Bronchial epithelial cell (primary cell): ENCODE measurements around the gene SMIM12. TPM values are rescaled to one million over a fixed set of nuclear protein-coding genes. Genes with fewer than 3 reads are reported as not detected.
A peak's percentile ranks its signal among the peaks of the same experiment; 100 is the strongest.

ENCODE experiments used
- DNase-seq: peaks from one replicate; pipeline ENCODE4 v3.0.0-alpha.2; 2010; ENCODE audit warnings: low read depth
- FAIRE-seq: peaks from 2 replicates; lab custom pipeline; 2011; peaks lifted over from hg19 to GRCh38; lab: Jason Lieb, UNC
- H3K27me3 ChIP-seq: 2 replicates; pipeline ENCODE4 v1.5.1; 2011; ENCODE audit warnings: low read length; ENCODE audit not compliant: control insufficient read depth, insufficient read depth
- H3K36me3 ChIP-seq: 2 replicates; pipeline ENCODE4 v1.5.1; 2011; ENCODE audit warnings: low read length; ENCODE audit not compliant: control insufficient read depth, insufficient read depth
- H3K4me3 ChIP-seq: 2 replicates; pipeline ENCODE4 v1.5.1; 2011; ENCODE audit warnings: mild to moderate bottlenecking, low read depth, low read length, control low read depth
- total RNA-seq: library from RNA; depleted of rRNA; stranded (reverse); fragments of >200 nt; gene quantifications from 2 replicates; pipeline ENCODE4 v1.2.1, GENCODE V29; 2014
- TF ChIP-seq, protein P1 (sequence below): IDR thresholded peaks from 2 replicates; pipeline ENCODE4 v1.5.1; 2011; ENCODE audit warnings: mild to moderate bottlenecking, moderate library complexity, low read length, control low read depth, inconsistent platforms; ENCODE audit not compliant: insufficient read depth, severe bottlenecking

SMIM12 gene
- total RNA-seq, 1 donor from 2014 or later = 34.8 TPM

DNA sequence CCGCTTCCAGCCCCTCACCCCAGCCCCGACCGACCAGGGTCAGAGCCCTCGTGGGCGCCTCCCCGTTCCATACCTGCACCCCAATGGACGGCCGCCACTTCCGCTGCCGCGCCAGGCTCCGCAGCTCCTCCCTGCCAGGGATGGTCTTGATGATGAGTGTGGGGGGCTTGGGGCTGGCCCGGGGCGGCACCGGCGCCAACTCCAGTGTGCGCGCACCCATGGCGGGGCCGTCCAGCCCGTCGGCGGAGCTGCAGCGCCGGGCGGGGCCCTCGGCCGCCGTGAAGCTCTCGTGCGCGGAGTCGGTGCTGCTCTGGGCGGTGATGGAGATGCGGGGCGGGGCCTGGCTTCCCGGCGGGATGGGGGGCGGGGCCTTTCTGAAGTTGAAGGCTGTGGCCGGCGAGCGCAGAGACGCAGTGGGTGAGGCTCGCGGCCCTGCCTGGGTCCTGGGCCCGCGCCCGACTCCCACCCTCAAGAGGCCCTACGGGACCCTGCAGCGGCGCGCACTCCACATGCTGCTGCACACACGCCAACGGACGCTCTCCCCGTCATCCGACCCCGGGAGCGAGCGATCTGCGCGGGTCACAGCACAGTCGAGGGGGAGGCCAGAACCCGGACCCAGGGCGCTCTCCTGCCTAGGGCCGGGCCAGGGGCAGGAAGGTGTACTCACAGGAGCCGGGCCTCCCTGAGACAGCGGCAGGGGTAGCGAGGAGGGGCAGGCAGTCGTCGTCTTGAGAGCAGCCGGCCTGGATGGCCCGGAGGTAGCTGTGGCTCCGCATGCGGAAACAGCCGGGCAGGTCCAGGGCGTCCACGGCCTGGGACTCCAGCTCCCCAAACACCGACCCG is 26.1 kb upstream of the SMIM12 start:
- no peaks in the 10 kb centered on the region for H3K36me3 ChIP-seq
- TF ChIP-seq, protein P1, sequence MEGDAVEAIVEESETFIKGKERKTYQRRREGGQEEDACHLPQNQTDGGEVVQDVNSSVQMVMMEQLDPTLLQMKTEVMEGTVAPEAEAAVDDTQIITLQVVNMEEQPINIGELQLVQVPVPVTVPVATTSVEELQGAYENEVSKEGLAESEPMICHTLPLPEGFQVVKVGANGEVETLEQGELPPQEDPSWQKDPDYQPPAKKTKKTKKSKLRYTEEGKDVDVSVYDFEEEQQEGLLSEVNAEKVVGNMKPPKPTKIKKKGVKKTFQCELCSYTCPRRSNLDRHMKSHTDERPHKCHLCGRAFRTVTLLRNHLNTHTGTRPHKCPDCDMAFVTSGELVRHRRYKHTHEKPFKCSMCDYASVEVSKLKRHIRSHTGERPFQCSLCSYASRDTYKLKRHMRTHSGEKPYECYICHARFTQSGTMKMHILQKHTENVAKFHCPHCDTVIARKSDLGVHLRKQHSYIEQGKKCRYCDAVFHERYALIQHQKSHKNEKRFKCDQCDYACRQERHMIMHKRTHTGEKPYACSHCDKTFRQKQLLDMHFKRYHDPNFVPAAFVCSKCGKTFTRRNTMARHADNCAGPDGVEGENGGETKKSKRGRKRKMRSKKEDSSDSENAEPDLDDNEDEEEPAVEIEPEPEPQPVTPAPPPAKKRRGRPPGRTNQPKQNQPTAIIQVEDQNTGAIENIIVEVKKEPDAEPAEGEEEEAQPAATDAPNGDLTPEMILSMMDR = no peak
- FAIRE-seq (no peak), DNase-seq (peak; percentile 7)
- H3K4me3 ChIP-seq = no peak overlapping the region
- H3K27me3 ChIP-seq = peaks cover 11% of the 10 kb centered on the region

- FAIRE-seq (no peak), DNase-seq (no peak)
- Histone ChIP-seq H3K36me3 (no peaks in the 10 kb centered on the region), H3K4me3 (no peak overlapping the region), H3K27me3 (peaks cover 11% of the 10 kb centered on the region)
- TF ChIP-seq, protein P1 = peak; percentile 25
Measured at GRCh38 chr1:34884961-34885360, 25.4 kb upstream of the SMIM12 start.

DNA sequence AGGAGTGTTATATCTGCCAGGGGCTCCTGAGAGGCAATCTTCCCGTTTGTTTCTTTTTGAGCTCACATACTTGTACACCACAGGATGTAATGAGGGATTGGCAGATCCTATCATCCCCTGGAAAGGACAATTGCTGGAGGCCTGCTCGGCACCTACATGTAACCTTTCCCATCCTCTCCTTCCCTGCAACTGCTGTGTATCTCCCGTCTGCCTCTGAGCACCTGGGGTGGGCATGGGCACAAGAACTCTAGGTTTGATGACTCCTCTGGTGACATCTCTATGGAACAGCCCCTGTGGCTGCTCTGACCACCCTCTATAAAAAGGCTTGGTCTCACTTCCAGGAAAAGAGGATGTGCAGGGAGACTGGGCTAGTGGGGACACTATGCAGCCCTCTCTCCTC is 25.0 kb upstream of the SMIM12 start:
- no peak for FAIRE-seq
- H3K27me3 ChIP-seq = peaks cover 11% of the 10 kb centered on the region
- TF ChIP-seq, protein P1 = no peak

GRCh38 chr1:34879230-34879629 is 19.7 kb upstream of the SMIM12 start:
- no peak overlapping the region for H3K4me3 ChIP-seq
- DNase-seq (no peak), FAIRE-seq (no peak)
- H3K36me3 ChIP-seq = no peaks in the 10 kb centered on the region
- H3K27me3 ChIP-seq = peaks cover 3% of the 10 kb centered on the region
- TF ChIP-seq, protein P1 = no peak

More for the DNA sequence above, 25.0 kb upstream of the SMIM12 start:
- Histone ChIP-seq H3K4me3 (no peak overlapping the region), H3K36me3 (no peaks in the 10 kb centered on the region)
- DNase-seq = no peak

DNA sequence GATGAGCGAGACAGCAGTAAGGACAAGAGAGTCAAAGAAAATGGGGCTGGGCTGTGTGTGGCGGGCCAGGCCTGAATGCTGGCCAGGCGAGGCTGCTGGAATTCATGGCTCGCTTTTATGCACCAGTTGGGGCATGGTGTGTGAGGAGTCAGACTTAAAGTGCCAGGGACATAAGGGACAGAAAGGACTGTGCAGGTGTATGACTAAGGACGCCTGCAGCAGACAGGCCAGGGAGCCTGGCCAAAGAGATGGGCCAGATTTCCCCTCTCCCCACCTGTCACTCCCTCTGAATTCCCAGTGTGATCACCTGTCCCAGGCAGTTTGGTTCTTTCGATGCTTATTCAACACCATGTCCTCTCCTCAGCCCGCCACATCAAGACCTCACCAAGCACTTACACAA is 16.9 kb upstream of the SMIM12 start:
- Histone ChIP-seq H3K4me3 (no peak overlapping the region), H3K36me3 (no peaks in the 10 kb centered on the region), H3K27me3 (peaks cover 2% of the 10 kb centered on the region)
- FAIRE-seq = no peak
- no peak for DNase-seq
- TF ChIP-seq, protein P1 = no peak
